Measurements from ENCODE around the gene FRMPD2. TPM values are rescaled to one million over a fixed set of nuclear protein-coding genes. Genes with fewer than 3 reads are reported as not detected.
"Not testable (repeated sequence)": the region's sequence is repeated elsewhere in the genome, so short reads cannot be mapped to it uniquely, and the experiment has no call there.

Gene FRMPD2
- total and polyA plus RNA-seq, 4 donors = 0.28 TPM; not detected in 3

GRCh38 chr10:48245977-48246376 is 28.5 kb downstream of the FRMPD2 start:
- Histone ChIP-seq H3K27me3 (ENCODE audit: control insufficient read depth in 4 of 4, insufficient read depth in 4 of 4, low read length in 3 of 4) (no peaks in the 10 kb centered on the region), H3K27ac (ENCODE audit: low read depth in 1 of 2, low read length in 2 of 2) (no peak overlapping the region), H3K36me3 (ENCODE audit: control insufficient read depth in 4 of 4, insufficient read depth in 3 of 4, low read depth in 1 of 4, low read length in 3 of 4) (no peaks in the 10 kb centered on the region), H3K9me3 (ENCODE audit: control insufficient read depth in 4 of 4, low read length in 3 of 4) (no peaks in the 10 kb centered on the region), H3K4me3 (ENCODE audit: low read depth in 1 of 3, low read length in 3 of 3) (no peak overlapping the region), H3K4me1 (ENCODE audit: control insufficient read depth in 4 of 4, insufficient read depth in 4 of 4, low read length in 3 of 4) (no peaks in the 10 kb centered on the region), H3K9ac (ENCODE audit: low read depth in 1 of 2, low read length in 2 of 2) (no peak overlapping the region)
- no peak for DNase-seq (ENCODE audit: low spot score)
- TF ChIP-seq RXRA (IDR thresholded peaks at IDR 0.05) (no peak), FOXA2 (IDR thresholded peaks at IDR 0.05) (no peak), YY1 (IDR thresholded peaks at IDR 0.05) (no peak), EGR1 (IDR thresholded peaks at IDR 0.05; ENCODE audit: low read depth in 2 of 2) (no peak), HNF4A (conservative IDR thresholded peaks at IDR 0.05) (no peak), CTCF (IDR thresholded peaks at IDR 0.05; ENCODE audit: low read depth, low read length, missing input control) (no peak), TAF1 (conservative IDR thresholded peaks at IDR 0.05) (no peak), FOXA1 (IDR thresholded peaks at IDR 0.05) (no peak), RAD21 (IDR thresholded peaks at IDR 0.05) (no peak), SP1 (IDR thresholded peaks at IDR 0.05) (no peak), JUND (IDR thresholded peaks at IDR 0.05) (no peak), MAX (IDR thresholded peaks at IDR 0.05) (no peak), NR2F2 (IDR thresholded peaks at IDR 0.05) (no peak), REST (IDR thresholded peaks at IDR 0.05) (no peak), GABPA (IDR thresholded peaks at IDR 0.05 in 1 of 2, conservative IDR thresholded peaks at IDR 0.05 in 1 of 2) (no peak), ATF3 (IDR thresholded peaks at IDR 0.05) (no peak), HNF4G (IDR thresholded peaks at IDR 0.05) (no peak), ZBTB33 (IDR thresholded peaks at IDR 0.05) (no peak)
- WGBS = 86% methylated on average over 3 of the region's 3 CpGs

- H3K9ac ChIP-seq (ENCODE audit: low read depth in 1 of 2, low read length in 2 of 2); H3K27ac ChIP-seq (ENCODE audit: low read depth in 1 of 2, low read length in 2 of 2); H3K27me3 ChIP-seq (ENCODE audit: control insufficient read depth in 4 of 4, insufficient read depth in 4 of 4, low read length in 3 of 4); DNase-seq (ENCODE audit: low spot score); H3K9me3 ChIP-seq (ENCODE audit: control insufficient read depth in 4 of 4, low read length in 3 of 4); H3K36me3 ChIP-seq (ENCODE audit: control insufficient read depth in 4 of 4, insufficient read depth in 3 of 4, low read depth in 1 of 4, low read length in 3 of 4); H3K4me1 ChIP-seq (ENCODE audit: control insufficient read depth in 4 of 4, insufficient read depth in 4 of 4, low read length in 3 of 4); H3K4me3 ChIP-seq (ENCODE audit: low read depth in 1 of 3, low read length in 3 of 3): not testable (repeated sequence)
- 89% methylated on average over 5 of the region's 5 CpGs for WGBS
Observed at GRCh38 chr10:48243921-48244320, 30.6 kb downstream of the FRMPD2 start.
